Keratinocyte (primary cell): ENCODE measurements around the gene RTKN.
"Not testable (repeated sequence)": the region's sequence is repeated elsewhere in the genome, so short reads cannot be mapped to it uniquely, and the experiment has no call there.

Experiments used
- EZH2 ChIP-seq: IDR thresholded peaks from one replicate; pipeline ENCODE4 v1.6.1; 2012; ENCODE audit warnings: inconsistent platforms, mild to moderate bottlenecking, low read length, moderate library complexity
- TF ChIP-seq, protein P1 (sequence below), 3 experiments: IDR thresholded peaks in 1 of 3; conservative IDR thresholded peaks in 1 of 3; optimal IDR thresholded peaks in 1 of 3; 2 replicates in 2 of 3; 3 replicates in 1 of 3; pipeline versions ENCODE3 to v1.5.1; 2011; ENCODE audit warnings: low read length in 3 of 3, mild to moderate bottlenecking in 3 of 3, moderate library complexity in 2 of 3, control low read depth in 1 of 3, inconsistent platforms in 1 of 3; ENCODE audit not compliant: insufficient read depth in 2 of 3; ENCODE audit errors: extremely low read depth in 1 of 3

GRCh38 chr2:74459503-74460118, 17.9 kb upstream of the RTKN start:
- TF ChIP-seq, protein P1, sequence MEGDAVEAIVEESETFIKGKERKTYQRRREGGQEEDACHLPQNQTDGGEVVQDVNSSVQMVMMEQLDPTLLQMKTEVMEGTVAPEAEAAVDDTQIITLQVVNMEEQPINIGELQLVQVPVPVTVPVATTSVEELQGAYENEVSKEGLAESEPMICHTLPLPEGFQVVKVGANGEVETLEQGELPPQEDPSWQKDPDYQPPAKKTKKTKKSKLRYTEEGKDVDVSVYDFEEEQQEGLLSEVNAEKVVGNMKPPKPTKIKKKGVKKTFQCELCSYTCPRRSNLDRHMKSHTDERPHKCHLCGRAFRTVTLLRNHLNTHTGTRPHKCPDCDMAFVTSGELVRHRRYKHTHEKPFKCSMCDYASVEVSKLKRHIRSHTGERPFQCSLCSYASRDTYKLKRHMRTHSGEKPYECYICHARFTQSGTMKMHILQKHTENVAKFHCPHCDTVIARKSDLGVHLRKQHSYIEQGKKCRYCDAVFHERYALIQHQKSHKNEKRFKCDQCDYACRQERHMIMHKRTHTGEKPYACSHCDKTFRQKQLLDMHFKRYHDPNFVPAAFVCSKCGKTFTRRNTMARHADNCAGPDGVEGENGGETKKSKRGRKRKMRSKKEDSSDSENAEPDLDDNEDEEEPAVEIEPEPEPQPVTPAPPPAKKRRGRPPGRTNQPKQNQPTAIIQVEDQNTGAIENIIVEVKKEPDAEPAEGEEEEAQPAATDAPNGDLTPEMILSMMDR (optimal IDR thresholded peaks at IDR 0.05 in 1 of 3, IDR thresholded peaks at IDR 0.05 in 1 of 3, conservative IDR thresholded peaks at IDR 0.05 in 1 of 3; ENCODE audit: extremely low read depth in 1 of 3, insufficient read depth in 2 of 3, low read length in 3 of 3) = not testable (repeated sequence)
- not testable (repeated sequence) for TF ChIP-seq EZH2
